ENCODE data around the gene PAK6. TPM values are rescaled to one million over a fixed set of nuclear protein-coding genes. Genes with fewer than 3 reads are reported as not detected.
A peak's percentile ranks its signal among the peaks of the same experiment; 100 is the strongest.

The PAK6 gene
- total RNA-seq, 1 donor from 2014 or later = not detected

DNA sequence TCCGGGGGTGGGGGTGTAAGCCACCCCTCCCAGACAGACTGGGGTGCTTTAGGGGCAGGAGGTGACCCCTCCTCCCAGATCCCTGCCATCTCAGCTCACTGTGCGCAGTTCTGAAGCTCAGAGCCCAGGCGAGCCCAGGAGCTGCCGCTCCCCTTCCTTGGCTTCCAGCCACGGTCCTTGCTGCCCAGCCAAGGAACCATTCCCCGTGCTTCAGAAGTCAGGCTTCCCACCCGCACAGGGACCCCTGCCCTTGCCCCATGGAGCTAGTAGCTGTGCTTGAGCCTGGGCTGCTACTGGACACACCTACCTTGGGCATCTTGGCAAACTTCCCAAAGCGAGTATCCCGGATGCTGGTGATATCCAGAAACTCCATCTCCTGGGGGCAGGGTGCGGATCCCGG lies 64.1 kb downstream of the PAK6 start:
- H3K27me3 ChIP-seq = no peaks in the 10 kb centered on the region
- H3K36me3 ChIP-seq = no peaks in the 10 kb centered on the region
- no peak overlapping the region for H3K27ac ChIP-seq
- DNase-seq (ENCODE audit: low spot score in 2 of 2) = no peak
- no peaks in the 10 kb centered on the region for H3K4me1 ChIP-seq
- H3K4me3 ChIP-seq = no peak overlapping the region
- no peaks in the 10 kb centered on the region for H3K9me3 ChIP-seq
- intact Hi-C loops (cut with DNase I) = no loop called here
- TF ChIP-seq, protein P1, sequence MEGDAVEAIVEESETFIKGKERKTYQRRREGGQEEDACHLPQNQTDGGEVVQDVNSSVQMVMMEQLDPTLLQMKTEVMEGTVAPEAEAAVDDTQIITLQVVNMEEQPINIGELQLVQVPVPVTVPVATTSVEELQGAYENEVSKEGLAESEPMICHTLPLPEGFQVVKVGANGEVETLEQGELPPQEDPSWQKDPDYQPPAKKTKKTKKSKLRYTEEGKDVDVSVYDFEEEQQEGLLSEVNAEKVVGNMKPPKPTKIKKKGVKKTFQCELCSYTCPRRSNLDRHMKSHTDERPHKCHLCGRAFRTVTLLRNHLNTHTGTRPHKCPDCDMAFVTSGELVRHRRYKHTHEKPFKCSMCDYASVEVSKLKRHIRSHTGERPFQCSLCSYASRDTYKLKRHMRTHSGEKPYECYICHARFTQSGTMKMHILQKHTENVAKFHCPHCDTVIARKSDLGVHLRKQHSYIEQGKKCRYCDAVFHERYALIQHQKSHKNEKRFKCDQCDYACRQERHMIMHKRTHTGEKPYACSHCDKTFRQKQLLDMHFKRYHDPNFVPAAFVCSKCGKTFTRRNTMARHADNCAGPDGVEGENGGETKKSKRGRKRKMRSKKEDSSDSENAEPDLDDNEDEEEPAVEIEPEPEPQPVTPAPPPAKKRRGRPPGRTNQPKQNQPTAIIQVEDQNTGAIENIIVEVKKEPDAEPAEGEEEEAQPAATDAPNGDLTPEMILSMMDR (IDR thresholded peaks at IDR 0.05) = no peak

GRCh38 chr15:40303576-40303975 lies 64.7 kb downstream of the PAK6 start:
- no peaks in the 10 kb centered on the region for H3K4me1 ChIP-seq
- H3K36me3 ChIP-seq = no peaks in the 10 kb centered on the region
- no peak overlapping the region for H3K4me3 ChIP-seq
- H3K27me3 ChIP-seq = no peaks in the 10 kb centered on the region
- no peak overlapping the region for H3K27ac ChIP-seq
- no peak for DNase-seq (ENCODE audit: low spot score in 2 of 2)
- H3K9me3 ChIP-seq = no peaks in the 10 kb centered on the region
- intact Hi-C loops (cut with DNase I) = no loop called here
- TF ChIP-seq, protein P1 (IDR thresholded peaks at IDR 0.05) = no peak

DNA sequence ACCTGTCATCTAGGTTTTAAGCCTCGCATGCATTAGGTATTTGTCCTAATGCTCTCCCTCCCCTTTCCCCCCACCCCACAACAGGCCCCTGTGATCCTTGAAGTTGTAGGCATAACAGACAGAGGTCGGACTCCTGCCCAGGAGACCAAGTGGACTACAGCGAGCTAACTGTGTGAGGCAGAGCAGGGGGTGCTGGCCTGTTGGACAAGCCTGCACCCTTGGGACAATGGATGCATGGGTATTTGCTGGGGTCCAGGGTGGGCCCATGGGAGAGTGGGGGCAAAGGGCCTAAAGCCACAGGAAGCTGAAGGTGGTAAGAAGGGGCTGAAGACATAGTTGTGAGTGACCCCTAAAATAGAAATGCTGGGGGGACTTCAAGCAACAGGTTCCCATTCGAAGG lies 66.4 kb downstream of the PAK6 start:
- Histone ChIP-seq H3K4me1 (no peaks in the 10 kb centered on the region), H3K9me3 (no peaks in the 10 kb centered on the region), H3K27ac (no peak overlapping the region), H3K4me3 (no peak overlapping the region), H3K27me3 (no peaks in the 10 kb centered on the region), H3K36me3 (no peaks in the 10 kb centered on the region)
- TF ChIP-seq, protein P1 (IDR thresholded peaks at IDR 0.05) = no peak
- intact Hi-C loops (cut with DNase I) = no loop called here
- no peak for DNase-seq (ENCODE audit: low spot score in 2 of 2)

DNA sequence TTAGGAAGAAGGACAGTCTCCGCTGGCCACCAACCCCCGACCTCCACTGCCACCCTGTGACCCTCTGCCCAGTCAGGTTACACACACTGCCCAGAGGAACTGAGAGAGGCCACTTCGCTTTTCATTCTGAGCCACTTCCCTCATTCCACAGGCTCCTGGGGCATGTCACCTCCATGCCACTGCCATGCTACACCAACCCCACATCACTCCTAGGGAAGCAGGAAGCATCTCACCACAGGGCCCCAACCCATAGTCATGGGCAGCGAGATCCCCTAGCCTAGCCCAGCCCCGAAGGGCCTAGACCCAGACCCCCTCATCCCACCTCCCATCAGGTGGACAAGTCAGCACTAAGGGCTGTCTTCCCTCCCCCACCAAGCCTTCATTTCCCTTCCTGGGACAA lies 67.5 kb downstream of the PAK6 start:
- Histone ChIP-seq H3K36me3 (no peaks in the 10 kb centered on the region), H3K4me1 (no peaks in the 10 kb centered on the region), H3K4me3 (peak overlapping the region in 1 of 2 donors; percentile 48), H3K27ac (no peak overlapping the region), H3K9me3 (no peaks in the 10 kb centered on the region), H3K27me3 (no peaks in the 10 kb centered on the region)
- TF ChIP-seq, protein P1 (IDR thresholded peaks at IDR 0.05) = no peak
- intact Hi-C loops (cut with DNase I) = no loop called here
- DNase-seq (ENCODE audit: low spot score in 2 of 2) = no peak

- TF ChIP-seq, protein P1 (IDR thresholded peaks at IDR 0.05) = no peak
- intact Hi-C loops (cut with DNase I) = no loop called here
- Histone ChIP-seq H3K9me3 (no peaks in the 10 kb centered on the region), H3K27me3 (no peaks in the 10 kb centered on the region), H3K4me3 (peak overlapping the region in 1 of 2 donors; percentile 48), H3K36me3 (no peaks in the 10 kb centered on the region), H3K4me1 (no peaks in the 10 kb centered on the region), H3K27ac (no peak overlapping the region)
- DNase-seq (ENCODE audit: low spot score in 2 of 2) = no peak
These were observed 68.0 kb downstream of the PAK6 start for GRCh38 chr15:40306908-40307307.

Data from ascending aorta (tissue), 2 donors.